ENCODE measurements around the gene SRD5A1.

GRCh38 chr5:6636293-6636692 lies 3.1 kb downstream of the SRD5A1 start:
- TF ChIP-seq ZNF70 (CRISPR knock-in tag; IDR thresholded peaks at IDR 0.05) (no peak), ZFP30 (CRISPR knock-in tag; IDR thresholded peaks at IDR 0.05) (no peak), OSR1 (CRISPR knock-in tag; IDR thresholded peaks at IDR 0.05) (no peak)

Data from SK-N-SH treated with all-trans-retinoic acid at 6 μM for 48 hours (cell line).